Brain microvascular endothelial cell (primary cell): Measurements from ENCODE around the gene CDC37L1.

Experiments
- DNase-seq: peaks from one replicate; pipeline ENCODE4 v3.0.0-alpha.2; 2020
- H3K27ac ChIP-seq: fragments of 250-450 bp; sonication (Bioruptor Pico); 2 replicates; pipeline ENCODE4 v1.5.1; 2020; ENCODE audit warnings: mild to moderate bottlenecking, moderate library complexity
- H3K27me3 ChIP-seq: fragments of 250-450 bp; sonication (Bioruptor Pico); replicated peaks from 2 replicates; pipeline ENCODE4 v1.5.1; 2020; ENCODE audit warnings: mild to moderate bottlenecking
- H3K36me3 ChIP-seq: fragments of 250-450 bp; sonication (Bioruptor Pico); replicated peaks from 2 replicates; pipeline ENCODE4 v1.5.1; 2020; ENCODE audit warnings: mild to moderate bottlenecking
- H3K4me3 ChIP-seq: 2 replicates; pipeline ENCODE4 v1.5.1; 2011; ENCODE audit warnings: low read depth, mild to moderate bottlenecking, control low read depth, low read length, moderate library complexity
- in situ Hi-C: cut with HindIII; loops from 2 replicates; pipeline ENCODE4 v1.10.0; 2017; ENCODE audit warnings: low sequenced_read_pairs, low pct_ligation_motif_present
- TF ChIP-seq, protein P1 (sequence below): IDR thresholded peaks from 2 replicates; pipeline ENCODE4 v1.5.1; 2011; ENCODE audit warnings: low read depth, mild to moderate bottlenecking, moderate library complexity, low read length, control low read depth, inconsistent platforms; ENCODE audit errors: missing control alignments

The CDC37L1 gene

GRCh38 chr9:4738866-4739586, 59.7 kb downstream of the CDC37L1 start:
- in situ Hi-C loops = no loop called here
- Histone ChIP-seq H3K27me3 (no peaks in the 10 kb centered on the region), H3K36me3 (no peaks in the 10 kb centered on the region), H3K27ac (no peak overlapping the region), H3K4me3 (peak overlapping the region; percentile 82)
- no peak for DNase-seq
- TF ChIP-seq, protein P1, sequence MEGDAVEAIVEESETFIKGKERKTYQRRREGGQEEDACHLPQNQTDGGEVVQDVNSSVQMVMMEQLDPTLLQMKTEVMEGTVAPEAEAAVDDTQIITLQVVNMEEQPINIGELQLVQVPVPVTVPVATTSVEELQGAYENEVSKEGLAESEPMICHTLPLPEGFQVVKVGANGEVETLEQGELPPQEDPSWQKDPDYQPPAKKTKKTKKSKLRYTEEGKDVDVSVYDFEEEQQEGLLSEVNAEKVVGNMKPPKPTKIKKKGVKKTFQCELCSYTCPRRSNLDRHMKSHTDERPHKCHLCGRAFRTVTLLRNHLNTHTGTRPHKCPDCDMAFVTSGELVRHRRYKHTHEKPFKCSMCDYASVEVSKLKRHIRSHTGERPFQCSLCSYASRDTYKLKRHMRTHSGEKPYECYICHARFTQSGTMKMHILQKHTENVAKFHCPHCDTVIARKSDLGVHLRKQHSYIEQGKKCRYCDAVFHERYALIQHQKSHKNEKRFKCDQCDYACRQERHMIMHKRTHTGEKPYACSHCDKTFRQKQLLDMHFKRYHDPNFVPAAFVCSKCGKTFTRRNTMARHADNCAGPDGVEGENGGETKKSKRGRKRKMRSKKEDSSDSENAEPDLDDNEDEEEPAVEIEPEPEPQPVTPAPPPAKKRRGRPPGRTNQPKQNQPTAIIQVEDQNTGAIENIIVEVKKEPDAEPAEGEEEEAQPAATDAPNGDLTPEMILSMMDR = no peak

- Histone ChIP-seq H3K4me3 (peak overlapping the region; percentile 82), H3K36me3 (no peaks in the 10 kb centered on the region), H3K27ac (peak overlapping the region; percentile 4), H3K27me3 (no peaks in the 10 kb centered on the region)
- DNase-seq = no peak
- TF ChIP-seq, protein P1 = no peak
- in situ Hi-C loops = no loop called here
Measured at GRCh38 chr9:4739587-4740387, 60.4 kb downstream of the CDC37L1 start.

- TF ChIP-seq, protein P1 = no peak
- DNase-seq = no peak
- peak overlapping the region; percentile 4 for H3K27ac ChIP-seq
- H3K27me3 ChIP-seq = no peaks in the 10 kb centered on the region
- in situ Hi-C loops = no loop called here
- H3K4me3 ChIP-seq = peak overlapping the region; percentile 82
- H3K36me3 ChIP-seq = no peaks in the 10 kb centered on the region
Measured at GRCh38 chr9:4740388-4740637, 60.9 kb downstream of the CDC37L1 start.

GRCh38 chr9:4740638-4741364, 61.4 kb downstream of the CDC37L1 start, which contains the start of gene AK3:
Gene AK3 (minus strand): TSS chr9:4741202. CDS start chr9:4741087, 115 bp downstream.
- TF ChIP-seq, protein P1 = peak; percentile 19
- Histone ChIP-seq H3K27ac (peak within 1 kb of the TSS; percentile 4), H3K27me3 (no peaks in the 10 kb centered on the region), H3K36me3 (no peaks in the 10 kb centered on the region), H3K4me3 (peak within 1 kb of the TSS; percentile 82)
- in situ Hi-C loops = no loop called here
- peak; percentile 63 for DNase-seq

- Histone ChIP-seq H3K36me3 (no peaks in the 10 kb centered on the region), H3K27me3 (no peaks in the 10 kb centered on the region), H3K27ac (no peak overlapping the region), H3K4me3 (peak overlapping the region; percentile 82)
- TF ChIP-seq, protein P1 = no peak
- DNase-seq = no peak
- in situ Hi-C loops = no loop called here
Measured at GRCh38 chr9:4741365-4742089, 62.2 kb downstream of the CDC37L1 start.
